ENCODE measurements around the gene SRC.

The SRC gene

GRCh38 chr20:37431786-37432185 is 85.8 kb downstream of the SRC start:
- Histone ChIP-seq H3K27ac (no peak overlapping the region), H3K9ac (no peak overlapping the region), H3K4me3 (no peak overlapping the region), H3K9me3 (replicated peaks in 1 of 11) (no peaks in the 10 kb centered on the region), H4K20me1 (no peaks in the 10 kb centered on the region), H3K36me3 (no peaks in the 10 kb centered on the region), H3K4me1 (peaks cover 9 to 16% (median 13%) of the 10 kb centered on the region in 10 experiments), H3K27me3 (no peaks in the 10 kb centered on the region), H3K4me2 (no peak overlapping the region)
- no peak for TF ChIP-seq Cebpa-rat (IDR thresholded peaks at IDR 0.05)

GRCh38 chr20:37432606-37433005 is 86.7 kb downstream of the SRC start:
- H3K27me3 ChIP-seq: no peaks in the 10 kb centered on the region
- peak overlapping the region in 7 of 11 experiments; percentile 47 to 80 (median 62); a peak in 14 of 22 replicates for H3K4me2 ChIP-seq
- H3K4me3 ChIP-seq: no peak overlapping the region
- no peaks in the 10 kb centered on the region for H3K9me3 ChIP-seq (replicated peaks in 1 of 11)
- H3K36me3 ChIP-seq: no peaks in the 10 kb centered on the region
- TF ChIP-seq Cebpa-rat (IDR thresholded peaks at IDR 0.05): no peak
- H3K27ac ChIP-seq: no peak overlapping the region
- H4K20me1 ChIP-seq: no peaks in the 10 kb centered on the region
- no peak overlapping the region for H3K9ac ChIP-seq
- H3K4me1 ChIP-seq: peaks cover 14 to 20% (median 16%) of the 10 kb centered on the region in 10 experiments

DNA sequence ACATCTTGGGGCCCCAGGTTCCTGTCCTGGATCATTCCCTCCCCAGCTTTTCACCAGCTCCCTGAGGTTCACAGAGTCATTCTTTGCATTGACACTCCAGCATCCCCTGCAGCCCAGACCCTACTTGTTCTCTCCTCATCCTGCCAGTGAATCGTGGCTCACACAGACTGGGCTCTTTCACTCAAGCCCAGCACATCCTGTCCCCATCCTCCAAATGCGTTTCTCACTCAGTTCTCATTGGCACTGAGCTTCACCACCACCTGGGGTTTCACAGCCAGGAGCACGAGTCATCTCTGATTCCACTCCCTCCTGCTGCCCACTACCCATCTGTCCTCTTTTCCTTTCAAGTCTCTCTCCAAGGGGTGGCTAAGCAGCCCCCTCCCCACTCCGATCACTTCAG is 89.7 kb downstream of the SRC start:
- no peak overlapping the region for H3K4me3 ChIP-seq
- peaks cover 14 to 44% (median 36%) of the 10 kb centered on the region in 10 experiments for H3K4me1 ChIP-seq
- H3K27ac ChIP-seq: no peak overlapping the region
- no peaks in the 10 kb centered on the region for H3K9me3 ChIP-seq (replicated peaks in 1 of 11)
- H3K27me3 ChIP-seq: peaks cover 0 to 5% (median 0%) of the 10 kb centered on the region in 11 experiments; a peak in 2 of 22 replicates
- TF ChIP-seq Cebpa-rat (IDR thresholded peaks at IDR 0.05): no peak
- no peak overlapping the region for H3K4me2 ChIP-seq
- no peaks in the 10 kb centered on the region for H3K36me3 ChIP-seq
- no peaks in the 10 kb centered on the region; a peak in 1 of 22 replicates for H4K20me1 ChIP-seq
- H3K9ac ChIP-seq: no peak overlapping the region

GRCh38 chr20:37436527-37437186 is 90.7 kb downstream of the SRC start:
- peaks cover 14 to 44% (median 36%) of the 10 kb centered on the region in 10 experiments for H3K4me1 ChIP-seq
- H3K9me3 ChIP-seq (replicated peaks in 1 of 11): no peaks in the 10 kb centered on the region
- H3K36me3 ChIP-seq: no peaks in the 10 kb centered on the region
- H3K4me3 ChIP-seq: no peak overlapping the region
- no peaks in the 10 kb centered on the region; a peak in 1 of 22 replicates for H4K20me1 ChIP-seq
- peaks cover 0 to 5% (median 0%) of the 10 kb centered on the region in 11 experiments; a peak in 2 of 22 replicates for H3K27me3 ChIP-seq
- no peak overlapping the region for H3K27ac ChIP-seq
- H3K9ac ChIP-seq: no peak overlapping the region
- no peak overlapping the region for H3K4me2 ChIP-seq
- TF ChIP-seq Cebpa-rat (IDR thresholded peaks at IDR 0.05): no peak

DNA sequence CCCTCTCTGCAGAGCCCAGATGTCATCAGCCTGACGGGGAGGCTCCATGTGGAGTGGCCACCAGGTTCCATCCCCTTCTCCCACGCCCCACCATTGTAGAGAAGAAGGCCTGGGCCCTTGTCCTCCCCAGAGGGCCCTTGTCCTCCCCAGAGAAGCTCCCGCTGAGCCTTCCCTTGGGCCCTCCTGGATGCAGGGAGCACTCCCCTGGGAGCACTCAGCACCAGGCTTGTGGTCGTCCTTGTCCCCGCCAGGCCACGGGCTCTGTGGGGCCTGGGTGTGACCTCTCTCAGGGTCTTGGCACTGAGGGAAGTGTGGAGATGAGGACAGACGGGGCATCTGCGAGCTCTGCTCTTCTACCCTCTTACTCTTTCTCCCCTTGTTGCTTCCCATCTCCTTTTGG is 91.7 kb downstream of the SRC start:
- peak overlapping the region in 10 of 11 experiments; percentile 18 to 77 (median 64); a peak in 18 of 22 replicates for H3K4me2 ChIP-seq
- no peak overlapping the region for H3K4me3 ChIP-seq
- H3K27me3 ChIP-seq: peaks cover 0 to 5% (median 0%) of the 10 kb centered on the region in 11 experiments; a peak in 2 of 22 replicates
- H3K9ac ChIP-seq: peak overlapping the region in 3 of 11 experiments; percentile 10 to 31 (median 16); a peak in 3 of 22 replicates
- peaks cover 14 to 43% (median 35%) of the 10 kb centered on the region in 10 experiments for H3K4me1 ChIP-seq
- no peaks in the 10 kb centered on the region for H3K36me3 ChIP-seq
- H3K9me3 ChIP-seq (replicated peaks in 1 of 11): no peaks in the 10 kb centered on the region
- no peaks in the 10 kb centered on the region; a peak in 1 of 22 replicates for H4K20me1 ChIP-seq
- TF ChIP-seq Cebpa-rat (IDR thresholded peaks at IDR 0.05): no peak
- no peak overlapping the region for H3K27ac ChIP-seq

GRCh38 chr20:37438464-37439222 is 92.7 kb downstream of the SRC start:
- H4K20me1 ChIP-seq: no peaks in the 10 kb centered on the region; a peak in 1 of 22 replicates
- H3K4me2 ChIP-seq: peak overlapping the region; percentile 6 to 77 (median 64); a peak in 18 of 22 replicates

DNA sequence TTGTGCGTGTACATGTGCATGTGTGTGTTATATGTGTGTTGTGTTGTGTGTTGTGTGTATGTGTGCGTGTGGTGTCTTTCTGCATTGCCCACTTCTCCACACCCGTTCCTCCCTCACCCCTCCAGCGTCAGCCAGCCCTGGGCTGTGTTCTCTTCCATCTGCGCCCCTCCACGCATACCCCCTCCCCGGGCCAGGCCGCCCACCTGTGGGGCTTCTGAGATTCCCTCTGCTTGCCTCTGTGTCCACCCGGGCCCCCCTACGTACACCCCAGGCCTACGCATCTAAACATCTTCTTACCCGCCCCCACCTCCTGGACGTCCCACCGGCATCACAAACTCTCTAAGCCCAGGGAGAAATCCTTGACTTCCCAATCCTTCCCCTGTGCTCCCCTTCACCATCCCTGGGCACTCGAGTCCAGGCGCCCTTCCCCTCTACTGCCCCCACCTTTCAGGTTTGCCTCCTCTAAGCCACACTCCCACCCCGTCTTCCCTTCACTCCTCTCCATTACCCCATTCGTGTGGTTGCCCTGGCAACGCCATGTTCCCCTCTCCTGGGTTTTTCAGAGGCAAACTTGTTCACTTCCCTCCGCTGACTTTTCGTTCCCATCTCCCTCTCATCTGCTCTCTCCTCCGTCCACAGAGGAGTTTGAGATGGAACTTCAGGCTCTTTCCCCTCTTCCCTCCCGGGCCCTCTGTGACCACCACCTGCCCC is 93.4 kb downstream of the SRC start:
- no peak overlapping the region for H3K4me3 ChIP-seq
- H3K27ac ChIP-seq: no peak overlapping the region
- H3K4me1 ChIP-seq: peaks cover 0 to 38% (median 28%) of the 10 kb centered on the region in 10 experiments; a peak in 16 of 20 replicates
- H3K4me2 ChIP-seq: peak overlapping the region in 8 of 11 experiments; percentile 55 to 77 (median 66); a peak in 13 of 22 replicates
- peaks cover 0 to 5% (median 0%) of the 10 kb centered on the region in 11 experiments; a peak in 2 of 22 replicates for H3K27me3 ChIP-seq
- no peaks in the 10 kb centered on the region for H3K36me3 ChIP-seq
- H4K20me1 ChIP-seq: no peaks in the 10 kb centered on the region; a peak in 1 of 22 replicates
- no peaks in the 10 kb centered on the region for H3K9me3 ChIP-seq (replicated peaks in 1 of 11)
- no peak overlapping the region for H3K9ac ChIP-seq
- no peak for TF ChIP-seq Cebpa-rat (IDR thresholded peaks at IDR 0.05)

More at GRCh38 chr20:37438464-37439222, 92.7 kb downstream of the SRC start:
- Histone ChIP-seq H3K4me1 (peaks cover 5 to 39% (median 29%) of the 10 kb centered on the region in 10 experiments; a peak in 19 of 20 replicates), H3K9me3 (replicated peaks in 1 of 11) (no peaks in the 10 kb centered on the region), H3K9ac (peak overlapping the region in 3 of 11 experiments; percentile 10 to 37 (median 23); a peak in 3 of 22 replicates), H3K4me3 (no peak overlapping the region), H3K27ac (no peak overlapping the region), H3K36me3 (no peaks in the 10 kb centered on the region), H3K27me3 (peaks cover 0 to 5% (median 0%) of the 10 kb centered on the region in 11 experiments; a peak in 2 of 22 replicates)
- no peak for TF ChIP-seq Cebpa-rat (IDR thresholded peaks at IDR 0.05)

- Histone ChIP-seq H3K4me2 (no peak overlapping the region), H3K36me3 (no peaks in the 10 kb centered on the region), H3K9me3 (replicated peaks in 1 of 11) (no peaks in the 10 kb centered on the region), H3K27ac (no peak overlapping the region), H3K27me3 (peaks cover 0 to 5% (median 0%) of the 10 kb centered on the region in 11 experiments; a peak in 2 of 22 replicates), H3K4me3 (no peak overlapping the region), H4K20me1 (no peaks in the 10 kb centered on the region; a peak in 1 of 22 replicates), H3K9ac (no peak overlapping the region), H3K4me1 (peaks cover 0 to 38% (median 28%) of the 10 kb centered on the region in 10 experiments; a peak in 16 of 20 replicates)
- TF ChIP-seq Cebpa-rat (IDR thresholded peaks at IDR 0.05): no peak
Measured at GRCh38 chr20:37441023-37441422, 95.1 kb downstream of the SRC start.

Measured in BLaER1 treated with 17β-estradiol and CSF1 and Interleukin-3, amounts not matched to agents 10 nM and 100 nM (cell line).